GM19025 (cell line): ENCODE results near the gene POLQ.
A peak's percentile ranks its signal among the peaks of the same experiment; 100 is the strongest.
"Not testable (repeated sequence)": the region's sequence is repeated elsewhere in the genome, so short reads cannot be mapped to it uniquely, and the experiment has no call there.

Source experiments
- ATAC-seq: cut with Tn5 transposase; IDR thresholded peaks from one replicate; pipeline ENCODE4 v1.9.1; 2021; ENCODE audit warnings: mild to moderate bottlenecking, low read depth, moderate library complexity; ENCODE audit not compliant: unreplicated experiment

The POLQ gene

GRCh38 chr3:121431726-121432517 lies 113.9 kb downstream of the POLQ start:
- ATAC-seq, result peak; percentile 93

GRCh38 chr3:121430664-121431215 lies 115.0 kb downstream of the POLQ start:
- ATAC-seq, result no peak

- no peak for ATAC-seq
These were observed 121.2 kb downstream of the POLQ start for GRCh38 chr3:121424549-121424948.

- ATAC-seq, result no peak
These were observed 127.6 kb downstream of the POLQ start for GRCh38 chr3:121418182-121418581.

- no peak for ATAC-seq
These were observed 130.9 kb downstream of the POLQ start for GRCh38 chr3:121414924-121415323.

GRCh38 chr3:121411523-121411922 lies 134.3 kb downstream of the POLQ start:
- no peak for ATAC-seq

- no peak for ATAC-seq
These were observed 140.2 kb downstream of the POLQ start for GRCh38 chr3:121405631-121406030.

- ATAC-seq, result no peak
These were observed 146.0 kb downstream of the POLQ start for GRCh38 chr3:121399820-121400219.

GRCh38 chr3:121398051-121398450 lies 147.7 kb downstream of the POLQ start:
- not testable (repeated sequence) for ATAC-seq

- ATAC-seq, result not testable (repeated sequence)
These were observed 149.8 kb downstream of the POLQ start for GRCh38 chr3:121395967-121396366.

- not testable (repeated sequence) for ATAC-seq
These were observed 157.5 kb downstream of the POLQ start for GRCh38 chr3:121388308-121388707.
